ENCODE data around the gene MAF.

- TF ChIP-seq, protein P1, sequence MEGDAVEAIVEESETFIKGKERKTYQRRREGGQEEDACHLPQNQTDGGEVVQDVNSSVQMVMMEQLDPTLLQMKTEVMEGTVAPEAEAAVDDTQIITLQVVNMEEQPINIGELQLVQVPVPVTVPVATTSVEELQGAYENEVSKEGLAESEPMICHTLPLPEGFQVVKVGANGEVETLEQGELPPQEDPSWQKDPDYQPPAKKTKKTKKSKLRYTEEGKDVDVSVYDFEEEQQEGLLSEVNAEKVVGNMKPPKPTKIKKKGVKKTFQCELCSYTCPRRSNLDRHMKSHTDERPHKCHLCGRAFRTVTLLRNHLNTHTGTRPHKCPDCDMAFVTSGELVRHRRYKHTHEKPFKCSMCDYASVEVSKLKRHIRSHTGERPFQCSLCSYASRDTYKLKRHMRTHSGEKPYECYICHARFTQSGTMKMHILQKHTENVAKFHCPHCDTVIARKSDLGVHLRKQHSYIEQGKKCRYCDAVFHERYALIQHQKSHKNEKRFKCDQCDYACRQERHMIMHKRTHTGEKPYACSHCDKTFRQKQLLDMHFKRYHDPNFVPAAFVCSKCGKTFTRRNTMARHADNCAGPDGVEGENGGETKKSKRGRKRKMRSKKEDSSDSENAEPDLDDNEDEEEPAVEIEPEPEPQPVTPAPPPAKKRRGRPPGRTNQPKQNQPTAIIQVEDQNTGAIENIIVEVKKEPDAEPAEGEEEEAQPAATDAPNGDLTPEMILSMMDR (IDR thresholded peaks at IDR 0.05) = no peak
- no peak for TF ChIP-seq POLR2A (IDR thresholded peaks at IDR 0.05)
Measured at GRCh38 chr16:79554912-79555311, 45.6 kb downstream of the MAF start.
